8988T (cell line): Measurements from ENCODE around the gene STK26.
"Not testable (repeated sequence)": the region's sequence is repeated elsewhere in the genome, so short reads cannot be mapped to it uniquely, and the experiment has no call there.

Experiments used
- DNase-seq: peaks from one replicate; pipeline ENCODE4 v3.0.0; 2011

The STK26 gene

GRCh38 chrX:132040066-132040465, 17.0 kb downstream of the STK26 start:
- DNase-seq: no peak

- no peak for DNase-seq
These were observed 17.9 kb downstream of the STK26 start for GRCh38 chrX:132041015-132041414.

- no peak for DNase-seq
These were observed 20.9 kb downstream of the STK26 start for GRCh38 chrX:132043977-132044376.

GRCh38 chrX:132044953-132045352, 21.9 kb downstream of the STK26 start:
- DNase-seq: no peak

GRCh38 chrX:132045456-132045855, 22.4 kb downstream of the STK26 start:
- no peak for DNase-seq

GRCh38 chrX:132046533-132046932, 23.4 kb downstream of the STK26 start:
- DNase-seq: no peak

GRCh38 chrX:132051778-132052177, 28.7 kb downstream of the STK26 start:
- not testable (repeated sequence) for DNase-seq

GRCh38 chrX:132058050-132058449, 34.9 kb downstream of the STK26 start:
- no peak for DNase-seq

GRCh38 chrX:132058975-132059374, 35.9 kb downstream of the STK26 start:
- DNase-seq: no peak

- DNase-seq: no peak
These were observed 37.0 kb downstream of the STK26 start for GRCh38 chrX:132059973-132060540.

GRCh38 chrX:132063334-132063733, 40.2 kb downstream of the STK26 start:
- DNase-seq: no peak

GRCh38 chrX:132063862-132064261, 40.8 kb downstream of the STK26 start:
- DNase-seq: no peak

GRCh38 chrX:132068405-132068804, 45.3 kb downstream of the STK26 start:
- DNase-seq: no peak

GRCh38 chrX:132071254-132071653, 48.2 kb downstream of the STK26 start:
- DNase-seq: no peak

GRCh38 chrX:132077414-132077813, 54.3 kb downstream of the STK26 start:
- DNase-seq: no peak

GRCh38 chrX:132077912-132078311, 54.8 kb downstream of the STK26 start:
- DNase-seq: no peak

GRCh38 chrX:132085786-132086185, 62.7 kb downstream of the STK26 start:
- DNase-seq: no peak

GRCh38 chrX:132086672-132087071, 63.6 kb downstream of the STK26 start:
- no peak for DNase-seq

GRCh38 chrX:132088864-132089263, 65.8 kb downstream of the STK26 start:
- DNase-seq: no peak

GRCh38 chrX:132090403-132091159, 67.5 kb downstream of the STK26 start:
- no peak for DNase-seq

GRCh38 chrX:132092439-132093065, 69.5 kb downstream of the STK26 start:
- peak; percentile 31 for DNase-seq

GRCh38 chrX:132093239-132093860, 70.2 kb downstream of the STK26 start:
- no peak for DNase-seq

GRCh38 chrX:132094164-132094563, 71.1 kb downstream of the STK26 start:
- no peak for DNase-seq

GRCh38 chrX:132098704-132099103, 75.6 kb downstream of the STK26 start:
- not testable (repeated sequence) for DNase-seq
